HG03064 (cell line): Measurements from ENCODE around the gene SELENOS.

Source experiments
- ATAC-seq: cut with Tn5 transposase; IDR thresholded peaks from one replicate; pipeline ENCODE4 v1.9.1; 2021; ENCODE audit warnings: low read depth; ENCODE audit not compliant: unreplicated experiment

Gene SELENOS

DNA sequence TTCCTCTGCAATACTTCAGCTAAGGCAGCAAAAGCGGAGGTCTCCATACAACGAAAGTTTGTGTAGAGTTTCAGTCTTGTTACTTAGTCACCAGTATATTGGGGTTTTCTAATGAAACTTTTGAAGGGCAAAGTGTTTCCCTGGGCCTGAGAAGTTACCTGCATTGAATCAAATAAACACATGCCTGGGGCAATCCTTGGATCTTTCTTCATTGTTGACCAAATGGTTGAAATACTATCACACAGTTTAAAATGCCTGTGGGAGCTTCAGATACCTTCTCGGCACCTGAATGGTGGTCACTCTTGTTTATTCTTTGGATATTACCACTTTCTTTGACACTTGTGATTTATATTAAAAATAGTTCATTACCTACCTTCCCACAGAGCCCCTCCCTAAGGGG, 24.4 kb downstream of the SELENOS start:
- peak; percentile 6 for ATAC-seq

DNA sequence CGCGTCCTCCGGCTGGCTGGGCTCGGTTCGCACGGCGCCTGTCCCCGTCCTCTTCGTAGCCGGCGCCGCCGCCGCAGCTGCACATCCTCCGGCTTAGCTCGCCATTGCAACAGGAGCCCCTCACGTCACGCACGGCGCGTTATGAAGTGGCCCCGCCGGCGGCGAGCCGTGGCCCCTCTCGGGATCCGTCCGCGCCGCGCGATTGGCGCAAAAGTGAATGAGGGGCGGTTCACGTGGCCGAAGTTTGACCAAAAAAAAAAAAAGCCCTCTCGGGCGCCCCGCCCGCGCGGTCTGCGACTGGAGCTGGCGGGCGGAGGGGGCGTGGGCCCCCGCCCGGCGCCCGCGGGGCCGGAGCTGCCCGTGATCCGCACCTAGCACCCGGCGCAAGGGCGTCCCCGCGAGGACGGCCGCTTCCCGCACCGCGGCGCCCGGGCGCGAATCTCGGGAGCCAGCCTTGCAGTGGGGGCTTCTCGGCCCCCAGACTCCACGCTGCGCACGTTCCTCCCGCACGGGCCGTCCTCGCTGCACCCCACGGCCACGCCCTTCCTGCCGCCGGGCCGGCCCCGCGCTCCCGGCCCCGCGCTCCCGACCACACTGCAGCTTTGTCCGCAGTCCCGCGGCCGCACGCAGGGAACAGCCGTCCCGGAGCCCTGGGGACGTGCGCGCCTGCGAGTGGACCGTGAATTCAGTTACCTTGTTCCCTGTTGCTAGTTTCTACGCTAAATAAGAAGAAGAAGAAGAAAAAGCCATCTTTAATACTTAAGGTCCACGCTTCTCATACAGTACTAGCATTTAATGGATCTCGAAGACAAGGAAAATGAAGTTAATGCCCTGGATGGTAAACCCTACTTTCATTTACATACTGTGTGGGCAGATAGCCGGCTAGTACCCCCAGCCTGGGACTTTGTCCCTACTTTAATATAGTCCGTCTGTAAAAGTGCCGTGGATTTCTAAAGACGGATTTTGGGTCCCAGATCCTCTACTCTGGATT, 25.2 kb downstream of the SELENOS start, which contains the start of gene CHSY1:
TSS of gene CHSY1 (minus strand) at position 219 of the 991 bp plus-strand sequence. CDS start 592 bp downstream, outside the sequence.
- peak; percentile 63 for ATAC-seq

GRCh38 chr15:101250873-101251829, 26.1 kb downstream of the SELENOS start:
- ATAC-seq, result peak; percentile 21

DNA sequence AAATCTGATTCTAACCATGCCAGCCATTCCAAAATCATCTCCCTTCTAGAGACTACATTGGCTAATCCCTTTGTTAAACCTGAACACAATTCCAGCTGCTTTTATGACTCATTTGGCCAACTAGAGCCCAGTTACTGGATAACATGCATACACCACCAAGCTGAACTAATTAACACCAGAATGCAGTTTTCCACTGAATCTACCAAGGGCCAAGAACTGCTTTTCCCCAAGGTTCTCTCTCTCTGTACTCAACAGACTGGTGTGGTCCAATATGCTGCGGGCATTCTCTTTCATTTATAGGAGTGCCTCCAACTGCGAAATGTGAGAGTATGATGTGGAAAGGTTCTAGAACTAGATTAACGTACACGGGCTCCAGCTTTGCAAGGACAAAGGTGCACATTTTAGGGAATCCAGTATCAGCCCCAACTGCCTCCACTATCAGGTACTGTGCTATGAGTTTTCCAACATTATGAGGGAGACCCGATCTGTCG, 26.9 kb downstream of the SELENOS start:
- ATAC-seq, result no peak

- no peak for ATAC-seq
Observed at GRCh38 chr15:101248274-101248673, 29.0 kb downstream of the SELENOS start.

DNA sequence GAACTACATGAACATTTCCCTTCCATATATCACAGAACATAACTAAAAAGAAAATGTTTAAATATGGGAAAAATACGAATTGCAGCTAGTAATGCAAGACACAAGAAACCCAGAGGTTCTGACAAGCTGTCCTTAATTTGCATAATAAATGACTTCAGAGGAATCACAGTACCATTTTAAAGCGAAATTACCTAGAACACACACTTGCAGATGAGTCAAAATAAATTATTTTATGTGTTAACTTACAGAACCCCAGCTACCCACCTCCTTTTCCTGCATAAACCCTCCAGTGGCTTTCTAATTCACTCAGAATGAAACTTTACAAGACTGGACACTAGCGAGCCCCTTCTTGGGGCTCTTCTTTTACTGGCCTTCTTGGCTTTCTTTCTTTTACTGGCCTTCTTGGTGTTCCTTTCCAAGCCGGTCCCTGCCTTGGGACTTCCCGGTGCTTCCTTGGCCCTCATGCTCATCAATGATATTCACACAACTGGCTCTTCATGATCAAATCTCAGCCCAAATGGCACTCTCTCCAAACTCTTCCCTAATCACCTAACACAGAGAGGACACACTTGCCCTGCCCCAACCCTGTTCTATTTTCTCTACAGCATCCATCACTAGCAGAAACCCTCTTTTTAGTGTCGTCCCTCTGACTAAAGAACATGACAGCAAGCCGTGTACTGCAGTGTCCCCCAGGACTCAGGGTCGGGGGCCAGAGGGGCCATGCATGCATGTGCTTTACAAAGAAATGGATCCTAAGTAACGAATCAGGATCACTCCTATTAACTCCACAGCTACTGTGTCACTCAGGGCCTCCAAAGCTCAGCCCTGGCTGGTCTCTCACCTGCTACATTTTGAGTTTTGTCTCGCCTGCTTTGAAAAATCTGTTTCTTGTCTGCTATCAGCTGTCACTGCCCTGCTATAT, 30.2 kb downstream of the SELENOS start:
- no peak for ATAC-seq

DNA sequence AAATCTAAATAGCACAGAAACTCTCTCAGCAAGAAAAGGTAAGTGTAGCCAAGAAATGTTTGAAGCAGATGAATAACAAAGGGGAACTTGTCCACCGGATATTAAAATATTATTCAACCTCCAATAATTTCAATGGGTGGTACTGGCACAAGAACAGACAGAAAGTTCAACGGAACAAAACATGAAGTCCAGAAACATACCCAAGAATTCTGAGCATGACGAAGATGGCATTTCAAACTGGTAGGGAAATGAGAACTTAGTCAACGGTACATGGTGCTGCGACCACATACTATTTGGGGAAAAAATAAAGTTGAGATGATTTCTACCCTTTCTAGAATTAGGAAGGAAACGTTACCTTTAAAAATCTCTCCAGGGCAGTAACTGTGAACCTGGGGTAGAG, 30.9 kb downstream of the SELENOS start:
- ATAC-seq, result no peak

DNA sequence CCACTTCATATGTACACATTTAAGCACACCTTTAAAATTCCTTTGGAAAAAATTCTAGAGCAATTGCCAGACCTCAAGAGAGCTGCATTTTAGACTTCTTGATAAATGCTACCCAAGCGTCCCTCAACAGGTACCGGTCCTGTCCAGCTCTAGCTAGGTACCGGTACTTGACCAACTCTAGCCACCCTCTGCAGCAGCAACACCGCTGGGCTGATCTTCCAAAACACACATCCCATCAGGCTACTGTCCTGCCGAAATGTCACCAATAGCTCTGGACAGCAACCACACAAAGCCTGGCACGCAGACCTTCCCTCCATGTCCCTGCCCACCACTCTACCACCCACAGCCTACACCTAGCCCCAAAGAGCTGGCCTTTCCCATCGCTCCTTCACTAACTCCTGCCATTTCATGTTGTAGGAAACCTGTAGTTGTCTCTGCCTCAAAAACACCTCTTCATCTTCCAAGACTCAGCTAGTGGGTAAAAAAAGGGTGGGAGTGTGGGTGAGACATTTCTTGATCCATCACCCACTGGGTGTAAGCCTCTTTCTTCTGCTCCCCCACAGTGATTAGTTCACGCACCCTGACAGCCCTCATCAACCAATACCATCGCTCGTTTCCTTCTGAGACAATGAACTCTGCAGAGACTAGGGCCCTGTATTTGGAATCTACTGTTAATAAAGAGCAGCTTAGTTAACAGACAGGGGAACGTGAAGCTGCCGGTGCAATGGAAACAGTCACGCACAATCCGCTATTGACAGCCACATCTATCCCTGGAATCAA, 32.2 kb downstream of the SELENOS start:
- no peak for ATAC-seq

DNA sequence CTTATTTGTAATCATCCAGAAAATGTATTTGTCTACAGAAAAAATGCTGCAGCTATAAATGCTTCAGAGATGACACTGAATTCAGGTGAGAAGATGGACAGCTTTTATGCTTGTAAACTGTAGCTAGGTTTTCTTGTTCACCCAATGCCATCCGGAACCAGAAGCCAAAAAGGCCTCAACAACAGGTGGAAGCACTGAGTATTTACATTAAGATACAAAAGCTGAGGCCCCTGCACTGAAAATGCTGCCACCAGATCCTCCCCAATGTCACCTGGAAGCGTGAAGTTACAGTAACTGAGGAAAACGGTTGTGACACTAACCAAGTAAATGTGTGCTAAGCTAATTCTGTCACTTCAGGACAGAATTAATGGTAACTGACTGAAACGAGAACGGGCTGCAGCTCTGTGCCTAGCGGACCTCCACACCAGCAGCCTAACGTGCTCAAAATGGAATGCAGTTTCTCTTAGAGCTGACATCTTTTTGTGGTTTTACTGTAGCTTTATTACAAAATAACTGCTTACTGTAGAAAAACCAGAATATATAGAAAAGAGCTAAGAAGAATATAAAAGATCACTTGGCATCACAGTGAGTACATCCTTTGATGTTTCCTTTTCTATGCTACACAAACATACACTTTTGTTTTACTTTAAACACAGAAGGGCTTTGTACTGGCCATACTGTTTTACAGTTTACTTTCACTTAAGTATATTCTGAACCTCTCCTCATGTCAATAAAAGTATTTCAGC, 33.1 kb downstream of the SELENOS start:
- ATAC-seq, result no peak

DNA sequence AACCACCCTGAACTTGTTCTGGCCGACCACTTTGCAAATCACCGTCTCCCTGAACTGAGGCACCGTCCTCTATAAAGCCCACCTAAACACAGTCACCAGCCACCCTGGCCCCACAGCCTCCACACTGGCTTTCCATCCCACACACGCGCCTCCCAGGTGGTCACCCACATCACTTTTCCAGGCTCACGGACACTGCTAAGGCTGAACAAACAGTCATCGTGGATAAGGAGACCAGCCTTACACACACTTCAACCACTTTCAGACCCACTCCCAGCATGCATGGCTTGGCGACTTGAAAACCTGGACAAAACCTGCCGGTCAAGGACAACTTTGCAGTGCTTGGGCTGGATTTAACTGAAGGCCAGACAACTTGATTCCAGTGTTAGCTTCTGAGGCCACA, 33.9 kb downstream of the SELENOS start:
- no peak for ATAC-seq

GRCh38 chr15:101242999-101243336, 34.3 kb downstream of the SELENOS start:
- no peak for ATAC-seq

GRCh38 chr15:101242160-101242998, 34.9 kb downstream of the SELENOS start:
- peak; percentile 66 for ATAC-seq

DNA sequence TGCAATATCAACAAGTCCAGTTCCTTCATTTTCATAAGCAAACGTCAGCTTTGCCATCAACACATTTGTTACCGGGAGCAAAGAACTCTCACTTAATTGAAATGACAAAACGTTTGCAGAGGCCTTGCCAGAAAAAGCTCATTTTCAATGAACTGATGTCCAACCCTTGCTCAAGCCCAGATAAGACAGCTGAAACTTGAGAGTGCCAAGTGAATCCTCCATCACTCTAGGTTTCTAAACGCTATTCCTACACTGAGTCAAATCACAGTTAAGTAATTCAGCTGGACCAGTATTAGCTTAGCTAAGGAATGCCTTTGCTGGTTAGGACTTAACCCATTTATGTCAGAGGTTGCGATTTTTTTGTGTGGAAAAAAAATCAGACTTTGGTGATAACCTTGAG, 36.9 kb downstream of the SELENOS start:
- no peak for ATAC-seq

DNA sequence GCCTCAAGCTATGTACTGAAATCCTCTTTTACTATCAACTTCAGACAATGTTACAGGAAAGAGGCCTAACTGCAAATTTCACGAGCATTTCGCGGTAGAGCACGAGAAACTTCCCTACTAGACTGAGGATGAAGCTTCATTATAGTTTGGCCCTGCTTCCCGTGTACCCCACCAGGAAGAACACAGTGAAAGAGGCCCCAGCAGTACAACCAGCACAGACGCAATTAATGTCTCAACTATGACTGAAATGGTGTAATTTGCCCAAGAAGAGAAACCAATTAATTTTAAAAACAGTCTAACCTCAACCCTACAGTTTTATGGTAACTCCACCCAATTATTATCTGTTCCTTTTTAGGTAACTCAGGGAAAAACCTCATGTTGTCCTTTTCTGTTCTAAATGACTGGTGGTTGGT, 37.6 kb downstream of the SELENOS start:
- ATAC-seq, result no peak

GRCh38 chr15:101237251-101237650, 40.0 kb downstream of the SELENOS start:
- no peak for ATAC-seq

DNA sequence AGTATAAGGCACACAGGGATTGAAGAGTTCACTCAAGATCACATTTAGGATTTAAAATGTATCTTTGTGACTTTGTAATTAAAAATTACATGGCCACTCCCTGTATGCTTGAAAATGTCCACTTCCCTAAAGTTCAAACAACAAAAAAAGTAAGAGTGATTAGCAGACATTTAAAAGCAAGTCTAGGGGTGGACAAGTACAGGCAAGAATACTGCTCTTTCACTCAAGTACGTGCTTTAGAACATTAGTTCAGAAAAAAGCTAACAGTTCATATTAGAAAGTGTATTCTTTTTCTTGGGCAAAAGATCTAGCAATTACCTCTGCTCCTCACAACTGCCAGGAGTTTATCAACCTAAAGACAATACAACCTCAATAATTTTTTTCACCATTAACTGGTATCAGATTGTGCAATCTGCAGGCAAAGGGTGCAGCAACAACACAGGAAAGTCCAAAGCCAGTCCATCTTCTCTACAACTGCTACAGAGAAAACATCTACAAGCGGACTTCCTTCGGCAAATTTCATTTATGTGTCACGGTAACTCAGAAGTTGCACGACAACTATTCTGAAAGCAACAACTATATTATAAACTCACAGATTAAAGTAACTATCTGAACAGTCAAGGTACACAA, 43.5 kb downstream of the SELENOS start:
- no peak for ATAC-seq

DNA sequence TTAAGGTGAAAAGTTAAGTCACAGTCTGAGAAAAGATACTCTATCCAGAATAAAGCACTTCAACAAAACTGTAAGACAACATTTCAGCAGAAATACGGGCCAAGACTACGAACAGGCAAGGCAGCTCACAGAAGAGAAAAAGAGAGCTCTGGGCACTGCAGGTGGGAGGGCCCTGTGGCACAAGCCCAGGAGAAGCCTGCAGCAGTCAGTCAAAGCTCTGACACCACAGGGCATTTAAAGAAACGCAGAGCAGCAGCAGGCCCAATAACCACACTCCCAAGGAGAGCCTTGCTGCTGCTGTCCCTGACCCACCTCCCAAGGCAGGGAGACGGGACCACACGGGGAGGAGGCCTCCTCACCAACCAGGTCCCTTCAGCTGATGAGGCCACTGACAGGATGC, 44.6 kb downstream of the SELENOS start:
- ATAC-seq, result no peak
